Measurements from ENCODE around the gene NOP53. TPM values are rescaled to one million over a fixed set of nuclear protein-coding genes. Genes with fewer than 3 reads are reported as not detected.

Gene NOP53
- total and polyA plus RNA-seq, 2 of the 13 experiments (the other 11 are each of a cell fraction or from before 2014, with no cell fraction given), result 53.9 to 141 TPM

- 0 out of 2 replicates have a peak, but pooled peaks have one; percentile 26 for TF ChIP-seq SNAPC4 (CRISPR knock-in tag; IDR thresholded peaks at IDR 0.05)
- peak; percentile 94 for TF ChIP-seq MAX (IDR thresholded peaks at IDR 0.05)
- peak; percentile 51; the same call in 1 of the 2 replicates for TF ChIP-seq ZNF891 (CRISPR knock-in tag; IDR thresholded peaks at IDR 0.05)
- TF ChIP-seq ZNF788 (CRISPR knock-in tag; IDR thresholded peaks at IDR 0.05; ENCODE audit: borderline replicate concordance), result no peak
- TF ChIP-seq SP4 (CRISPR knock-in tag; IDR thresholded peaks at IDR 0.05), result peak; percentile 37; the same call in 1 of the 2 replicates
- TF ChIP-seq ZSCAN22 (CRISPR knock-in tag; IDR thresholded peaks at IDR 0.05), result peak; percentile 90
- peak; percentile 35; the same call in 1 of the 2 replicates for TF ChIP-seq NFKB2 (CRISPR knock-in tag; IDR thresholded peaks at IDR 0.05; ENCODE audit: borderline replicate concordance)
- 0 out of 2 replicates have a peak, but pooled peaks have one; percentile 33 for TF ChIP-seq ZNF292 (CRISPR knock-in tag; IDR thresholded peaks at IDR 0.05; ENCODE audit: borderline replicate concordance, low read depth)
- TF ChIP-seq ZNF768 (CRISPR knock-in tag; IDR thresholded peaks at IDR 0.05), result peak; percentile 41; the same call in 1 of the 2 replicates
- TF ChIP-seq SNAPC5 (CRISPR knock-in tag; IDR thresholded peaks at IDR 0.05; ENCODE audit: borderline replicate concordance), result no peak
- TF ChIP-seq BORCS8-MEF2B (CRISPR knock-in tag; IDR thresholded peaks at IDR 0.05), result peak; percentile 22; the same call in 1 of the 2 replicates
- TF ChIP-seq XRCC5 (optimal IDR thresholded peaks at IDR 0.05; ENCODE audit: low read length), result no peak
- peak; percentile 70; the same call in 1 of the 2 replicates for TF ChIP-seq ZSCAN25 (CRISPR knock-in tag; IDR thresholded peaks at IDR 0.05)
- peak; percentile 32 for TF ChIP-seq SALL1 (CRISPR knock-in tag; IDR thresholded peaks at IDR 0.05)
- TF ChIP-seq ZNF318 (CRISPR knock-in tag; IDR thresholded peaks at IDR 0.05), result no peak
Measured at GRCh38 chr19:47719047-47719859, 26.1 kb upstream of the NOP53 start (continued).
